H1 (cell line): ENCODE measurements around the gene CBX2. TPM values are rescaled to one million over a fixed set of nuclear protein-coding genes. Genes with fewer than 3 reads are reported as not detected.

Experiments used
- CTCF ChIA-PET: fragments of 300-600 bp; sonication (Branson Sonifier 250); formaldehyde crosslinking; loops from one replicate; lab custom pipeline; 2021; ENCODE audit not compliant: partially characterized antibody; lab: Charles Lee
- POLR2A ChIA-PET: fragments of 300-600 bp; sonication (Branson Sonifier 250); formaldehyde crosslinking; loops from one replicate; lab custom pipeline; 2021; ENCODE audit warnings: inconsistent platforms; ENCODE audit not compliant: partially characterized antibody; lab: Charles Lee
- DNase-seq, 2 experiments: peaks; one replicate each; pipeline versions ENCODE4 v3.0.0 to v3.0.0-alpha.2; 2010 to 2022; ENCODE audit warnings: low spot score in 2 of 2, low read depth in 1 of 2, mixed read lengths in 1 of 2
- FAIRE-seq: peaks from 2 replicates; lab custom pipeline; 2011; peaks lifted over from hg19 to GRCh38; lab: Jason Lieb, UNC
- H2AFZ ChIP-seq: 2 replicates; pipeline ENCODE4 v1.8.1; 2012; ENCODE audit warnings: low read length, inconsistent platforms
- H2AK5ac ChIP-seq: 2 replicates; pipeline ENCODE4 v1.6.1; 2013; ENCODE audit warnings: low read depth, low read length
- H2BK120ac ChIP-seq: replicated peaks from 2 replicates; pipeline ENCODE3; 2013; ENCODE audit warnings: low read depth, low read length, inconsistent platforms
- H2BK12ac ChIP-seq: 2 replicates; pipeline ENCODE4 v1.6.1; 2013; ENCODE audit warnings: low read depth, low read length
- H2BK15ac ChIP-seq: 2 replicates; pipeline ENCODE4 v1.6.1; 2013; ENCODE audit warnings: low read length
- H2BK20ac ChIP-seq: 2 replicates; pipeline ENCODE4 v1.6.1; 2013; ENCODE audit warnings: low read length
- H2BK5ac ChIP-seq: 2 replicates; pipeline ENCODE4 v1.6.1; 2013; ENCODE audit warnings: low read depth, low read length
- H3K14ac ChIP-seq: 2 replicates; pipeline ENCODE4 v1.6.1; 2013; ENCODE audit warnings: inconsistent platforms; ENCODE audit not compliant: insufficient read length
- H3K18ac ChIP-seq: 2 replicates; pipeline ENCODE4 v1.6.1; 2013; ENCODE audit warnings: low read length; ENCODE audit errors: extremely low read depth
- H3K23ac ChIP-seq: 2 replicates; pipeline ENCODE4 v1.6.1; 2013; ENCODE audit warnings: inconsistent platforms; ENCODE audit not compliant: insufficient read length
- H3K23me2 ChIP-seq: 2 replicates; pipeline ENCODE4 v1.6.1; 2013; ENCODE audit warnings: low read depth, low read length
- H3K27ac ChIP-seq: 2 replicates; pipeline ENCODE4 v1.6.1; 2011; ENCODE audit warnings: low read depth, low read length, inconsistent platforms
- H3K27me3 ChIP-seq, 4 experiments: replicated peaks in 1 of 4; 1 replicate in 1 of 4; 2 replicates in 3 of 4; pipeline versions ENCODE4 v1.6.1 to v1.8.1; 2011 to 2013; ENCODE audit warnings: low read length in 3 of 4, mild to moderate bottlenecking in 3 of 4, inconsistent platforms in 2 of 4, mixed read lengths in 2 of 4, moderate library complexity in 1 of 4; ENCODE audit not compliant: control insufficient read depth in 3 of 4, insufficient read depth in 3 of 4; ENCODE audit errors: extremely low read depth in 1 of 4
- H3K36me3 ChIP-seq, 4 experiments: 2 replicates each; pipeline versions ENCODE4 v1.6.1 to v1.8.1; 2011 to 2013; ENCODE audit warnings: mild to moderate bottlenecking in 4 of 4, low read length in 3 of 4, moderate library complexity in 2 of 4, control low read depth in 1 of 4, inconsistent platforms in 1 of 4; ENCODE audit not compliant: insufficient read depth in 4 of 4, control insufficient read depth in 2 of 4
- H3K4ac ChIP-seq: replicated peaks from 2 replicates; pipeline ENCODE3; 2013; ENCODE audit warnings: low read length, low read depth, mixed read lengths, inconsistent platforms; ENCODE audit not compliant: insufficient read length
- H3K4me1 ChIP-seq, 4 experiments: replicated peaks in 1 of 4; 1 replicate in 1 of 4; 2 replicates in 3 of 4; pipeline versions ENCODE4 v1.6.1 to v1.8.1; 2011 to 2013; ENCODE audit warnings: low read length in 3 of 4, inconsistent platforms in 2 of 4, mixed read lengths in 1 of 4; ENCODE audit not compliant: insufficient read depth in 4 of 4, control insufficient read depth in 3 of 4
- H3K4me2 ChIP-seq, 2 experiments: 2 replicates each; pipeline versions ENCODE4 v1.6.1 to v1.8.1; 2011 to 2013; ENCODE audit warnings: low read depth in 2 of 2, low read length in 2 of 2, control low read depth in 1 of 2, inconsistent platforms in 1 of 2, mild to moderate bottlenecking in 1 of 2; ENCODE audit not compliant: insufficient read depth in 1 of 2
- H3K4me3 ChIP-seq, 4 experiments: fragments of 200-600, 300-600 bp in 1 of 4; sonication (generic), shearing (Covaris generic), sonication (Bioruptor Twin) in 1 of 4; 2 replicates each; pipeline versions ENCODE4 v1.5.1 to v1.8.1; 2011 to 2016; ENCODE audit warnings: low read length in 4 of 4, low read depth in 3 of 4, control low read depth in 2 of 4, inconsistent platforms in 2 of 4, mild to moderate bottlenecking in 2 of 4, mixed read lengths in 1 of 4, moderate library complexity in 1 of 4; ENCODE audit not compliant: insufficient read depth in 2 of 4; ENCODE audit errors: extremely low read depth in 1 of 4
- H3K56ac ChIP-seq: replicated peaks from 2 replicates; pipeline ENCODE3; 2013; ENCODE audit warnings: low read depth, mild to moderate bottlenecking, mixed read lengths, low read length, inconsistent platforms; ENCODE audit not compliant: insufficient read length
- H3K79me1 ChIP-seq: 2 replicates; pipeline ENCODE4 v1.6.1; 2013; ENCODE audit warnings: low read depth, low read length, control low read depth
- H3K79me2 ChIP-seq, 2 experiments: 2 replicates each; pipeline versions ENCODE4 v1.6.1 to v1.8.1; 2012 to 2013; ENCODE audit warnings: low read length in 2 of 2, mild to moderate bottlenecking in 2 of 2, inconsistent platforms in 1 of 2; ENCODE audit not compliant: insufficient read depth in 2 of 2, control insufficient read depth in 1 of 2
- H3K9ac ChIP-seq, 4 experiments: replicated peaks in 1 of 4; 1 replicate in 1 of 4; 2 replicates in 3 of 4; pipeline versions ENCODE4 v1.6.1 to v1.8.1; 2011 to 2013; ENCODE audit warnings: low read depth in 3 of 4, low read length in 3 of 4, control low read depth in 2 of 4, mild to moderate bottlenecking in 2 of 4, moderate library complexity in 2 of 4, inconsistent platforms in 1 of 4; ENCODE audit errors: extremely low read depth in 1 of 4
- H3K9me3 ChIP-seq, 2 experiments: 2 replicates each; pipeline versions ENCODE4 v1.6.1 to v1.8.1; 2012 to 2013; ENCODE audit warnings: mild to moderate bottlenecking in 2 of 2, moderate library complexity in 2 of 2, control low read depth in 1 of 2, inconsistent platforms in 1 of 2, low read depth in 1 of 2, low read length in 1 of 2, mixed read lengths in 1 of 2; ENCODE audit not compliant: insufficient read depth in 2 of 2
- H4K20me1 ChIP-seq, 2 experiments: replicated peaks in 1 of 2; 2 replicates each; pipeline versions ENCODE3 to v1.8.1; 2011 to 2013; ENCODE audit warnings: inconsistent platforms in 2 of 2, low read length in 2 of 2, mild to moderate bottlenecking in 1 of 2; ENCODE audit not compliant: insufficient read depth in 2 of 2, control insufficient read depth in 1 of 2
- H4K5ac ChIP-seq: 2 replicates; pipeline ENCODE4 v1.6.1; 2013; ENCODE audit warnings: low read length, low read depth, mixed read lengths, inconsistent platforms; ENCODE audit not compliant: insufficient read length
- H4K8ac ChIP-seq: 2 replicates; pipeline ENCODE4 v1.8.0; 2013; ENCODE audit warnings: mild to moderate bottlenecking, moderate library complexity, low read length, inconsistent platforms; ENCODE audit not compliant: insufficient read depth; ENCODE audit errors: extremely low read depth
- H4K91ac ChIP-seq: replicated peaks from 2 replicates; pipeline ENCODE3; 2013; ENCODE audit warnings: low read length, mixed read lengths, inconsistent platforms; ENCODE audit not compliant: insufficient read length
- CTCF ChIP-seq, 3 experiments: IDR thresholded peaks; 1 replicate in 2 of 3; 2 replicates in 1 of 3; pipeline versions ENCODE4 v1.5.1 to v1.6.1; 2011; ENCODE audit warnings: low read length in 3 of 3, mild to moderate bottlenecking in 3 of 3, inconsistent platforms in 2 of 3, low read depth in 1 of 3, moderate library complexity in 1 of 3; ENCODE audit not compliant: insufficient read depth in 1 of 3; ENCODE audit errors: control extremely low read depth in 1 of 3
- EZH2 ChIP-seq: fragments of 200-600 bp; sonication (generic); IDR thresholded peaks from 2 replicates; pipeline ENCODE4 v1.7.1; 2012; ENCODE audit warnings: low read depth, mild to moderate bottlenecking, moderate library complexity, low read length, inconsistent platforms; ENCODE audit not compliant: severe bottlenecking
- SUZ12 ChIP-seq: fragments of 200-600 bp; sonication (generic); IDR thresholded peaks from 2 replicates; pipeline ENCODE4 v1.6.1; 2012; ENCODE audit warnings: mild to moderate bottlenecking, inconsistent platforms, low read length, moderate library complexity, mixed read lengths
- WGBS, 2 experiments: shearing (Covaris generic) in 1 of 2; methylation state at CpG; one replicate each; pipeline versions ENCODE4 v1.1.6 to v1.1.7; 2013 to 2015; ENCODE audit warnings: low lambda C conversion rate in 2 of 2, mixed read lengths in 2 of 2, inconsistent platforms in 1 of 2, low coverage in 1 of 2, missing lambda C conversion rate in 1 of 2; ENCODE audit not compliant: insufficient replicate concordance in 2 of 2, insufficient coverage in 1 of 2, insufficient read length in 1 of 2; ENCODE audit errors: extremely low coverage in 1 of 2, missing lambda C conversion rate in 1 of 2; 5-methylcytosine and 5-hydroxymethylcytosine counted together
- polyA plus RNA-seq, 7 experiments: library from polyadenylated mRNA; depleted of rRNA in 3 of 7; stranded (reverse) in 5 of 7; unstranded in 2 of 7; fragments of >200 nt in 5 of 7; fragments of 200-250 nt in 2 of 7; gene quantifications; 1 replicate in 5 of 7; 2 replicates in 1 of 7; 4 replicates in 1 of 7; pipeline versions ENCODE4 v1.2.1 to v1.2.3, GENCODE V29; 2011 to 2013; ENCODE audit warnings: missing spikeins in 2 of 7, mixed read lengths in 2 of 7
- total RNA-seq: library from RNA; stranded (reverse); fragmentation: NEBNext Ultra II Directional; extraction: Animal tissue kit (Norgen Biotek cat#: 25700); gene quantifications from 2 replicates; pipeline ENCODE4 v1.2.1, GENCODE V29; 2021

Gene CBX2
- total and polyA plus RNA-seq, 2 of the 8 experiments (the other 6 are each of a cell fraction or from before 2014, with no cell fraction given): 64.3 to 83.9 TPM

GRCh38 chr17:79806446-79806760 is 28.5 kb downstream of the CBX2 start:
- peak overlapping the region; percentile 2; the same call in 1 of the 2 replicates for H2BK5ac ChIP-seq
- peak overlapping the region in 1 of 4 experiments; percentile 11; a peak in 3 of 8 replicates for H3K4me3 ChIP-seq
- POLR2A ChIA-PET: interaction anchor here (0.7 to 24.0 kb wide), 6 partner anchors 9 to 384 kb away, joined by 3 to 374 read pairs (median 13); partner anchors contain the start of genes CBX4 and CBX8
- peak overlapping the region; percentile 43 to 49 for H3K4me2 ChIP-seq
- H4K91ac ChIP-seq: no peak overlapping the region
- H2BK120ac ChIP-seq: no peak overlapping the region
- peak overlapping the region; percentile 41; the same call in 1 of the 2 replicates for H2AK5ac ChIP-seq
- no peak overlapping the region; the same call in 1 of the 2 replicates for H3K18ac ChIP-seq
- peaks cover 3 to 53% (median 43%) of the 10 kb centered on the region in 4 experiments for H3K4me1 ChIP-seq
- H4K5ac ChIP-seq: no peak overlapping the region
- H3K23me2 ChIP-seq: peaks cover 2% of the 10 kb centered on the region
- no peak overlapping the region for H3K14ac ChIP-seq
- H4K8ac ChIP-seq: peak overlapping the region; percentile 81; the same call in 1 of the 2 replicates
- H3K56ac ChIP-seq: no peak overlapping the region
- FAIRE-seq: no peak
- 0 out of 2 replicates have a peak, but pooled peaks have one; percentile 11 for TF ChIP-seq SUZ12
- peak in 1 of 3 experiments; percentile 4; a peak in 1 of 4 replicates for TF ChIP-seq CTCF (IDR thresholded peaks at IDR 0.05; ENCODE audit: control extremely low read depth in 1 of 3, insufficient read depth in 1 of 3, low read depth in 1 of 3, low read length in 3 of 3)
- TF ChIP-seq EZH2: no peak
- TF ChIP-seq, all 59 proteins: peak for 2
- H2BK20ac ChIP-seq: peak overlapping the region; percentile 93; the same call in 1 of the 2 replicates
- H3K79me1 ChIP-seq: no peaks in the 10 kb centered on the region
- H3K23ac ChIP-seq: no peak overlapping the region
- CTCF ChIA-PET: interaction anchor here (0.9 to 19.1 kb wide), 16 partner anchors 10 to 169 kb away, joined by 3 to 576 read pairs (median 7); partner anchors contain the start of genes CBX4 and CBX8
- H3K27ac ChIP-seq: no peak overlapping the region
- peaks cover 0 to 5% (median 0%) of the 10 kb centered on the region in 4 experiments; a peak in 1 of 8 replicates for H3K36me3 ChIP-seq
- H4K20me1 ChIP-seq: peaks cover 0 to 38% of the 10 kb centered on the region in 2 experiments
- peak overlapping the region; percentile 61; the same call in 1 of the 2 replicates for H2BK12ac ChIP-seq
- H3K9ac ChIP-seq: no peak overlapping the region
- H3K79me2 ChIP-seq: no peaks in the 10 kb centered on the region
- no peak for DNase-seq
- H3K4ac ChIP-seq: peak overlapping the region; percentile 44
- peak overlapping the region; percentile 37; the same call in 1 of the 2 replicates for H2BK15ac ChIP-seq
- 16% methylated on average over 4 of the region's 4 CpGs; no CpG with 5 or more reads in 1 of the 2 experiments for WGBS, 2 experiments
- H3K27me3 ChIP-seq: peaks cover 84 to 96% (median 96%) of the 10 kb centered on the region in 4 experiments
- no peak overlapping the region for H2AFZ ChIP-seq
- H3K9me3 ChIP-seq: peaks cover 0 to 7% of the 10 kb centered on the region in 2 experiments; a peak in 3 of 4 replicates
